Mammary epithelial cell (primary cell): ENCODE data around the gene INPP5A.

ENCODE experiments used
- CTCF ChIP-seq, 2 donors: IDR thresholded peaks in 1 of 2; conservative IDR thresholded peaks in 1 of 2; 2 replicates each; pipeline ENCODE4 v1.5.1; 2011 to 2012; ENCODE audit warnings: inconsistent platforms in 2 of 2, low read length in 2 of 2, mild to moderate bottlenecking in 2 of 2, control low read depth in 1 of 2, low read depth in 1 of 2; ENCODE audit not compliant: insufficient read depth in 1 of 2; ENCODE audit errors: extremely low read depth in 1 of 2
- EZH2 ChIP-seq: IDR thresholded peaks from 2 replicates; pipeline ENCODE4 v1.6.1; 2012; ENCODE audit warnings: low read length, inconsistent platforms, borderline replicate concordance

DNA sequence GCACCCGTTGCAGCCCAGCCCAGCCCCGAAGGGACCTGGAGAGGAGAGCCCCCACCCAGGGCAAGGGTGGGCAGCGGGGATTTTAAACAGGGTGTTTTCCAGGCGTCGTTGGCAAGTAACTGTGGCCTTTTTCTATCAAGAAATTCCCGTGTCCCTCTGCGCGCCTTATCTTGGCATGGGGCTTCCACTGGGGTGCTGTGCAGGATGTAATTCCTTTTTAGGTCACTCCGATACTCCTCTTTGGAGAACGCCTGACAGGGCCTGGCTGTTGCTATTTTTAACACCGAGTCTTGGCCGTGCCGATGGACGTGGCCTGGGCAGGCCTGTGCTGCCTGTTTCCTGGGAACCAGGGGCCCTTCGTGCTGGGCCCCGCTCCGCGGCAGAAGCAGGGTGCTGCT is 93.8 kb downstream of the INPP5A start:
- TF ChIP-seq CTCF (conservative IDR thresholded peaks at IDR 0.05 in 1 of 2, IDR thresholded peaks at IDR 0.05 in 1 of 2; ENCODE audit: extremely low read depth in 1 of 2, insufficient read depth in 1 of 2, low read depth in 1 of 2, low read length in 2 of 2) (no peak), EZH2 (no peak)
